Stimulated activated naive CD8-positive, alpha-beta T cell treated with anti-CD3 and anti-CD28 coated beads, Interleukin-15, Interleukin-2, amounts not matched to agents 100 ng/mL and 50 ng/mL, for 24 hours (primary cell): ENCODE results near the gene VRK1.
A peak's percentile ranks its signal among the peaks of the same experiment; 100 is the strongest.

Experiments used
- H3K27ac Mint-ChIP-seq: one replicate; pipeline ENCODE4 v1.8.0; 2021; ENCODE audit warnings: mild to moderate bottlenecking, mixed read lengths
- H3K27me3 Mint-ChIP-seq: one replicate; pipeline ENCODE4 v1.8.0; 2021; ENCODE audit warnings: mixed read lengths
- H3K36me3 Mint-ChIP-seq: one replicate; pipeline ENCODE4 v1.8.0; 2021; ENCODE audit warnings: low read depth, mixed read lengths
- H3K4me1 Mint-ChIP-seq: one replicate; pipeline ENCODE4 v1.8.0; 2021; ENCODE audit warnings: low read depth, mixed read lengths
- H3K4me3 Mint-ChIP-seq: one replicate; pipeline ENCODE4 v1.8.0; 2021; ENCODE audit warnings: mild to moderate bottlenecking, mixed read lengths
- H3K9me3 Mint-ChIP-seq: one replicate; pipeline ENCODE4 v1.8.0; 2021; ENCODE audit warnings: mixed read lengths

Gene VRK1

GRCh38 chr14:96827290-96827689 lies 30.1 kb downstream of the VRK1 start:
- peaks cover 33% of the 10 kb centered on the region for H3K4me1 Mint-ChIP-seq
- H3K27me3 Mint-ChIP-seq = no peaks in the 10 kb centered on the region
- peaks cover 21% of the 10 kb centered on the region for H3K9me3 Mint-ChIP-seq
- H3K4me3 Mint-ChIP-seq = no peak overlapping the region
- peaks cover 63% of the 10 kb centered on the region for H3K36me3 Mint-ChIP-seq
- no peak overlapping the region for H3K27ac Mint-ChIP-seq

DNA sequence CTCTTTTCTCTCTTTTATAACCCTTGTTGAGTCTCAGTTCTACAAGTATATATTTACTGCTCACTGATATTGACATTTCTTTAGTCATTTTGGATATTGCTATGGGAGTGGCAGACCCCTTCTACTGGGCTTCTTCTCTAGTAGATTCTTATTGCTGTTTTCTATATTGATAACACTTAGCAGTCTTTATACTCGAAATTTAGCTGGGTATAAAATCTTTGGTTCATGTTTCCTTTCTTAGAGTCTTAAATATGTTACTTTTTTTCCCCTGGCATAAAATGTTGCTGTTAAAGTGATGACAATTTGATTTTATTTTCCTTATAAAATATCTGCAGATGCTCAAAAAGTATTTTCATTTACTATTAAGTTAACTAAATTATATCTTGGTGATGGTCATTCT lies 32.6 kb downstream of the VRK1 start:
- Mint-ChIP-seq H3K4me1 (peaks cover 23% of the 10 kb centered on the region), H3K36me3 (peaks cover 64% of the 10 kb centered on the region), H3K27me3 (no peaks in the 10 kb centered on the region), H3K4me3 (no peak overlapping the region), H3K9me3 (peaks cover 21% of the 10 kb centered on the region), H3K27ac (no peak overlapping the region)

DNA sequence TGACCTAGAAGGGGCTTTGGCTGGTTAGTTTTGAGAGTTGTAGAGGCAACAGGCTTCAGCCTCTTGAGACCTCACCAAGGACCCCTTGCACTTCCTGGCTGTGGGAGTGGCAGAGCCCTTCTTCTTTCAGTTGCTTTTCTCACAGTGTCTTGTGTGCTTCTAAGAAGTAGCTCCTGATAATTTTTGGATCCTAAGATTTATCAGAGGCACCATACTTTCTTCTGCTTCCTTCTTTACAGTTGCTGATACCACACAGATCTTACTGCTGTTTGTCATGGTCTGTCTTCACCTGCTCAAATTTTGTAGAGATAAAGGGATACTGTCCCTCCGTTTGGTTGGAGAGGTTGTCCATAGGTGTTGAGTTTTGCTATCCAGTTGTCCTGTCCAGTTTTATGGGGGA lies 33.8 kb downstream of the VRK1 start:
- no peak overlapping the region for H3K4me3 Mint-ChIP-seq
- peaks cover 76% of the 10 kb centered on the region for H3K36me3 Mint-ChIP-seq

DNA sequence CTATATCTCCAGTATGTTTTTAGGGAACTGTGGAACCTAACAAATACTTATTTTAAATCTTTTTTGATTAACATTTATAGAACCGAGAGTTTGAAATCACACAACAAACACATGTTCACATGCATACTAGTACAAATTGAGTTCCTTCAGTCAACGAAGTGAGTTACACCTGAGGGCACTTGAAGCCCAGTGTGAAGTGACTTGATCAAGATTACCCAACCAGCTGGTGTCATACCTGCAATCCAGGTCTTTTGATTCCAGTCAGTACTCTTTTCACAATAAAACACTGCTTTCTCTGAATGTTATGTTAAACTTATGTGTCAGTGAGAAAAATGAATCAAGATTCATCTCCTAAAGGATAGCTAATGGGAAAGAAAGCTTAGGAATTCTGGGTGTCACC lies 35.2 kb downstream of the VRK1 start:
- peaks cover 79% of the 10 kb centered on the region for H3K36me3 Mint-ChIP-seq
- no peak overlapping the region for H3K27ac Mint-ChIP-seq
- peaks cover 12% of the 10 kb centered on the region for H3K4me1 Mint-ChIP-seq
- H3K27me3 Mint-ChIP-seq = no peaks in the 10 kb centered on the region
- H3K9me3 Mint-ChIP-seq = peaks cover 21% of the 10 kb centered on the region
- H3K4me3 Mint-ChIP-seq = no peak overlapping the region

More for the DNA sequence above, 33.8 kb downstream of the VRK1 start:
- Mint-ChIP-seq H3K9me3 (peaks cover 21% of the 10 kb centered on the region), H3K27ac (no peak overlapping the region), H3K27me3 (no peaks in the 10 kb centered on the region), H3K4me1 (peaks cover 12% of the 10 kb centered on the region)

DNA sequence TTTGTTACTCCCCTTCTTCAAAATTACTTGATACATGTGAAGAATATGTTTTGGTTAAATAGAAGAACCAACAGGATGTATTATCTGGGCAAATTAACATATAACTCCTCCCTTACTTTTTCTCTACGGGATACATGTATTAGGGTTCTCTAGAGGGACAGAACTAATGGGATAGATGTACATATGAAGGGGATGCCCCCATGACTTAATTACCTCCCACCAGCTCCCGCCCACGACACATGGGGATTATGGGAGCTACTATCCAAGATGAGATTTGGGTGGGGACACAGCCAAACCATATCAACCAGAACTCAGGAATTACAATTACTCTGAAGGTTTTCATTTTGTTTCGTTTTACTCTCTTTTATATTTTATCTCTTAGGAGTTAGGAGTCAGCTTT lies 41.3 kb downstream of the VRK1 start:
- no peaks in the 10 kb centered on the region for H3K9me3 Mint-ChIP-seq
- no peak overlapping the region for H3K4me3 Mint-ChIP-seq
- H3K27me3 Mint-ChIP-seq = no peaks in the 10 kb centered on the region
- peaks cover 81% of the 10 kb centered on the region for H3K36me3 Mint-ChIP-seq
- no peaks in the 10 kb centered on the region for H3K4me1 Mint-ChIP-seq
- no peak overlapping the region for H3K27ac Mint-ChIP-seq

GRCh38 chr14:96839251-96839650 lies 42.1 kb downstream of the VRK1 start:
- Mint-ChIP-seq H3K36me3 (peaks cover 76% of the 10 kb centered on the region), H3K4me3 (no peak overlapping the region)

GRCh38 chr14:96843137-96843536 lies 46.0 kb downstream of the VRK1 start:
- Mint-ChIP-seq H3K4me1 (no peaks in the 10 kb centered on the region), H3K27me3 (no peaks in the 10 kb centered on the region), H3K9me3 (no peaks in the 10 kb centered on the region), H3K36me3 (peaks cover 74% of the 10 kb centered on the region), H3K27ac (no peak overlapping the region), H3K4me3 (no peak overlapping the region)

More at GRCh38 chr14:96839251-96839650, 42.1 kb downstream of the VRK1 start:
- Mint-ChIP-seq H3K9me3 (no peaks in the 10 kb centered on the region), H3K4me1 (no peaks in the 10 kb centered on the region), H3K27me3 (no peaks in the 10 kb centered on the region), H3K27ac (no peak overlapping the region)

DNA sequence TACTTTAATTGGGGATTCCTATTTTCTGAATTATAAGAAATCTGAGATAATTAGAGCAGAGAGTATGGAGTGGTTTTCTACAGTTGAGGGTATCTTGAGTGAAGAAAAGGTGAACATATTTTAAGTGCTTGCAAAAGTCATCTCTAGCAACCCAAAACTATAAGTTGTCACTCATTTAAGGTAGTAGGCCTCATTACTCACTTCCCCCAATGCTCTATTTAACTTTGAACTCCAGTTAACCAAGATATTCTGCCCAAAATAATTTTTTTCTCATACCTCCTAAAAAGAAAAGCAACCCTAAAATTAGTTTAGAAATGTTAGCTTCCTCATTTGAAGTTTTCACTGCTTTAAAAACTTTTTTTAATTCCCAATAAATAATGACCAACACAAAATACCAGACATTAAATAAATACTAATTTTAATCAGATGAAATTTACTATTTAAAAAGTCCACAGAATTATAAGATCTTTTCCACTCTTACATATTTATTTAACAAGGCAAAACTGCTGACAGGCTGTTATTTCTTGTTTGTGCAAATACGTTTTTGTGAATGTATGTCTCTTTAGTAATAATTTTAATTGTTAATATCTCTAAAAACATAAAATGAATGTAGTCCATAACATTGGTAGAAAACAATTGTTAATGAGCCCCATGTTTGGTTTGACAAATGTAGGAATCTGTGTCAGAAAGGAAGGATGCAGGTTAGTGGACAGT lies 47.8 kb downstream of the VRK1 start:
- no peak overlapping the region for H3K4me3 Mint-ChIP-seq
- no peak overlapping the region for H3K27ac Mint-ChIP-seq
- H3K27me3 Mint-ChIP-seq = no peaks in the 10 kb centered on the region
- H3K36me3 Mint-ChIP-seq = peaks cover 71% of the 10 kb centered on the region
- H3K9me3 Mint-ChIP-seq = no peaks in the 10 kb centered on the region
- no peaks in the 10 kb centered on the region for H3K4me1 Mint-ChIP-seq

DNA sequence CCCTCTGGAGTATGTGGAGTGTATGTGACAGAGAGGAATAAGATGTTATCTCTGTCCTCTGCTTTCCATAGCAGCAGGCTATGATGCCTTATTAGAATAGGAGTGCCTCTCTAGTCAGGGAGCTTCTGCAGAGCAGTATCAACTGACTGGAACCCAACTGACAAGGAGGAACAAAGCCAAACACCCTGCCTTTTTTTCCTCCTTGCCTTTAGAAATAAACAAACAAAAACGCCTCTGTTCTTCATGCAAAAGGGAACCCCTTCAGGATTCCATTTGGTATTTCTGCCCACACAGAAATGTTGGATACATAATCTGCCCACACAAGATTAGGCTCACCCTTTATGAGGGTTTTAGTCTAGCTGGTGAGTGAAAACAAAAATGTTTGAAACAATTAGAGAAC lies 50.3 kb downstream of the VRK1 start:
- H3K27ac Mint-ChIP-seq = no peak overlapping the region
- peaks cover 18% of the 10 kb centered on the region for H3K4me1 Mint-ChIP-seq
- no peaks in the 10 kb centered on the region for H3K9me3 Mint-ChIP-seq
- H3K36me3 Mint-ChIP-seq = peaks cover 70% of the 10 kb centered on the region
- no peaks in the 10 kb centered on the region for H3K27me3 Mint-ChIP-seq
- H3K4me3 Mint-ChIP-seq = no peak overlapping the region

DNA sequence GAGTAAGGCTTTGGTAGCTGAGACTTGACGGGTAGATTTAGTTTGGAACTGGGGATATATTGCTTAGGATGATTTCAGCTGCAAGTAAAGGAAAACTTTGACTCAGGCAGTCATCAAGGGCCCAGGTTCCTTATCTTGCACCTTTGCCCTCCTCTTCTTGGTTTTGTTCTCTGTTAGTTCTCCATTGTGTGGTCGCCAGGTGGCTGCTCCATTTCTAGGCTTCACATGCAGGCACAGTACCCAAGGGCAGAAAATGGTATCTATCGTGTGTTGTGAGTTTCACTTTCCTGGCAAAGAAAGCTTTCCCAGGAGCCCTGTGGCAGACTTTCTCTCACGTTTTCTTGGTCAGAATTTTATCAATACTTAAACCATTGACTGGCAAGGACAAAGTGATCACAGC lies 50.8 kb downstream of the VRK1 start:
- no peaks in the 10 kb centered on the region for H3K9me3 Mint-ChIP-seq
- H3K27ac Mint-ChIP-seq = no peak overlapping the region
- no peaks in the 10 kb centered on the region for H3K27me3 Mint-ChIP-seq

DNA sequence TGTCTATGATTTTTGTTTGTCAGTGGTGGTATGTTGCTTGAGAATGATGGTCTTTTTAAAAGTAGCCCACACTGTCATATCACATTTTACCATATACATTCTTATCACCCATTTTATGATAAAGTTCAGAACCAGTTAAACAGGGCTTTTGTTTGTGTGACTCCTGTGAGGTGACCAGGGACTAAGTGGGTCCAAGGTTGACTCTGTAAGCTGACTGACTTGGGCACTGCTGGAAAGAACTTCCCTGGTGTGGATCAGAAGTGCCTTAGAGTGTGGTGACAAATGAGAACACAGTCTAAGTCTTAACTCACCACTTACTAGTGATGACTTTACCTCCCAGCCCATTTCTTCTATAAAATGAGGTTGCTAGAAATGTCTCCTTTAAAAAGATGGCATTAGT lies 52.6 kb downstream of the VRK1 start:
- H3K36me3 Mint-ChIP-seq = peaks cover 81% of the 10 kb centered on the region
- no peaks in the 10 kb centered on the region for H3K9me3 Mint-ChIP-seq
- peaks cover 24% of the 10 kb centered on the region for H3K4me1 Mint-ChIP-seq
- peak overlapping the region; percentile 10 for H3K27ac Mint-ChIP-seq
- no peak overlapping the region for H3K4me3 Mint-ChIP-seq
- H3K27me3 Mint-ChIP-seq = no peaks in the 10 kb centered on the region

More for the DNA sequence above, 50.8 kb downstream of the VRK1 start:
- H3K4me1 Mint-ChIP-seq = peaks cover 24% of the 10 kb centered on the region
- H3K36me3 Mint-ChIP-seq = peaks cover 72% of the 10 kb centered on the region
- H3K4me3 Mint-ChIP-seq = no peak overlapping the region

GRCh38 chr14:96851694-96852381 lies 54.7 kb downstream of the VRK1 start:
- peak overlapping the region; percentile 23 for H3K4me3 Mint-ChIP-seq
- peak overlapping the region; percentile 82 for H3K27ac Mint-ChIP-seq
- peaks cover 24% of the 10 kb centered on the region for H3K4me1 Mint-ChIP-seq
- no peaks in the 10 kb centered on the region for H3K27me3 Mint-ChIP-seq
- H3K9me3 Mint-ChIP-seq = no peaks in the 10 kb centered on the region
- peaks cover 82% of the 10 kb centered on the region for H3K36me3 Mint-ChIP-seq

GRCh38 chr14:96852823-96853422 lies 55.7 kb downstream of the VRK1 start:
- H3K27ac Mint-ChIP-seq = no peak overlapping the region

GRCh38 chr14:96858643-96859042 lies 61.5 kb downstream of the VRK1 start:
- Mint-ChIP-seq H3K4me3 (no peak overlapping the region), H3K4me1 (no peaks in the 10 kb centered on the region), H3K27ac (no peak overlapping the region)

More at GRCh38 chr14:96852823-96853422, 55.7 kb downstream of the VRK1 start:
- H3K9me3 Mint-ChIP-seq = no peaks in the 10 kb centered on the region
- H3K27me3 Mint-ChIP-seq = no peaks in the 10 kb centered on the region
- H3K4me1 Mint-ChIP-seq = peaks cover 24% of the 10 kb centered on the region
- peaks cover 82% of the 10 kb centered on the region for H3K36me3 Mint-ChIP-seq
- no peak overlapping the region for H3K4me3 Mint-ChIP-seq

GRCh38 chr14:96861568-96862310 lies 64.6 kb downstream of the VRK1 start:
- Mint-ChIP-seq H3K9me3 (no peaks in the 10 kb centered on the region), H3K27ac (no peak overlapping the region), H3K4me3 (no peak overlapping the region), H3K27me3 (no peaks in the 10 kb centered on the region), H3K4me1 (no peaks in the 10 kb centered on the region), H3K36me3 (peaks cover 79% of the 10 kb centered on the region)

More at GRCh38 chr14:96858643-96859042, 61.5 kb downstream of the VRK1 start:
- Mint-ChIP-seq H3K9me3 (no peaks in the 10 kb centered on the region), H3K27me3 (no peaks in the 10 kb centered on the region), H3K36me3 (peaks cover 71% of the 10 kb centered on the region)
